GM12891 (cell line): ENCODE measurements around the gene FAM114A2.

ENCODE experiments used
- POLR2A ChIP-seq: IDR thresholded peaks from 2 replicates; pipeline ENCODE4 v1.6.1; 2011; ENCODE audit warnings: low read depth, low read length, control low read depth
- POLR2AphosphoS5 ChIP-seq: IDR thresholded peaks from 2 replicates; pipeline ENCODE4 v1.6.1; 2011; ENCODE audit warnings: low read depth, low read length, control low read depth
- POU2F2 ChIP-seq: IDR thresholded peaks from 2 replicates; pipeline ENCODE4 v1.6.1; 2011; ENCODE audit warnings: low read depth, mild to moderate bottlenecking, control low read depth, low read length, moderate library complexity
- TAF1 ChIP-seq: IDR thresholded peaks from 2 replicates; pipeline ENCODE4 v1.6.1; 2011; ENCODE audit warnings: low read depth, low read length, control low read depth

GRCh38 chr5:154084062-154084639 lies 45.4 kb upstream of the FAM114A2 start:
- no peak for TF ChIP-seq TAF1
- TF ChIP-seq POLR2A = no peak
- no peak for TF ChIP-seq POLR2AphosphoS5
- TF ChIP-seq POU2F2 = no peak
